H1 (cell line): ENCODE measurements around the gene CFAP221. TPM values are rescaled to one million over a fixed set of nuclear protein-coding genes. Genes with fewer than 3 reads are reported as not detected.

Experiments
- CTCF ChIA-PET: fragments of 300-600 bp; sonication (Branson Sonifier 250); formaldehyde crosslinking; loops from one replicate; lab custom pipeline; 2021; ENCODE audit not compliant: partially characterized antibody; lab: Charles Lee
- POLR2A ChIA-PET: fragments of 300-600 bp; sonication (Branson Sonifier 250); formaldehyde crosslinking; loops from one replicate; lab custom pipeline; 2021; ENCODE audit warnings: inconsistent platforms; ENCODE audit not compliant: partially characterized antibody; lab: Charles Lee
- DNase-seq, 2 experiments: peaks; one replicate each; pipeline versions ENCODE4 v3.0.0 to v3.0.0-alpha.2; 2010 to 2022; ENCODE audit warnings: low spot score in 2 of 2, low read depth in 1 of 2, mixed read lengths in 1 of 2
- FAIRE-seq: peaks from 2 replicates; lab custom pipeline; 2011; peaks lifted over from hg19 to GRCh38; lab: Jason Lieb, UNC
- H2AFZ ChIP-seq: 2 replicates; pipeline ENCODE4 v1.8.1; 2012; ENCODE audit warnings: low read length, inconsistent platforms
- H2AK5ac ChIP-seq: 2 replicates; pipeline ENCODE4 v1.6.1; 2013; ENCODE audit warnings: low read depth, low read length
- H2BK120ac ChIP-seq: replicated peaks from 2 replicates; pipeline ENCODE3; 2013; ENCODE audit warnings: low read depth, low read length, inconsistent platforms
- H2BK12ac ChIP-seq: 2 replicates; pipeline ENCODE4 v1.6.1; 2013; ENCODE audit warnings: low read depth, low read length
- H2BK15ac ChIP-seq: 2 replicates; pipeline ENCODE4 v1.6.1; 2013; ENCODE audit warnings: low read length
- H2BK20ac ChIP-seq: 2 replicates; pipeline ENCODE4 v1.6.1; 2013; ENCODE audit warnings: low read length
- H2BK5ac ChIP-seq: 2 replicates; pipeline ENCODE4 v1.6.1; 2013; ENCODE audit warnings: low read depth, low read length
- H3K14ac ChIP-seq: 2 replicates; pipeline ENCODE4 v1.6.1; 2013; ENCODE audit warnings: inconsistent platforms; ENCODE audit not compliant: insufficient read length
- H3K18ac ChIP-seq: 2 replicates; pipeline ENCODE4 v1.6.1; 2013; ENCODE audit warnings: low read length; ENCODE audit errors: extremely low read depth
- H3K23ac ChIP-seq: 2 replicates; pipeline ENCODE4 v1.6.1; 2013; ENCODE audit warnings: inconsistent platforms; ENCODE audit not compliant: insufficient read length
- H3K23me2 ChIP-seq: 2 replicates; pipeline ENCODE4 v1.6.1; 2013; ENCODE audit warnings: low read depth, low read length
- H3K27ac ChIP-seq: 2 replicates; pipeline ENCODE4 v1.6.1; 2011; ENCODE audit warnings: low read depth, low read length, inconsistent platforms
- H3K27me3 ChIP-seq, 4 experiments: replicated peaks in 1 of 4; 1 replicate in 1 of 4; 2 replicates in 3 of 4; pipeline versions ENCODE4 v1.6.1 to v1.8.1; 2011 to 2013; ENCODE audit warnings: low read length in 3 of 4, mild to moderate bottlenecking in 3 of 4, inconsistent platforms in 2 of 4, mixed read lengths in 2 of 4, moderate library complexity in 1 of 4; ENCODE audit not compliant: control insufficient read depth in 3 of 4, insufficient read depth in 3 of 4; ENCODE audit errors: extremely low read depth in 1 of 4
- H3K36me3 ChIP-seq, 4 experiments: 2 replicates each; pipeline versions ENCODE4 v1.6.1 to v1.8.1; 2011 to 2013; ENCODE audit warnings: mild to moderate bottlenecking in 4 of 4, low read length in 3 of 4, moderate library complexity in 2 of 4, control low read depth in 1 of 4, inconsistent platforms in 1 of 4; ENCODE audit not compliant: insufficient read depth in 4 of 4, control insufficient read depth in 2 of 4
- H3K4ac ChIP-seq: replicated peaks from 2 replicates; pipeline ENCODE3; 2013; ENCODE audit warnings: low read length, low read depth, mixed read lengths, inconsistent platforms; ENCODE audit not compliant: insufficient read length
- H3K4me1 ChIP-seq, 4 experiments: replicated peaks in 1 of 4; 1 replicate in 1 of 4; 2 replicates in 3 of 4; pipeline versions ENCODE4 v1.6.1 to v1.8.1; 2011 to 2013; ENCODE audit warnings: low read length in 3 of 4, inconsistent platforms in 2 of 4, mixed read lengths in 1 of 4; ENCODE audit not compliant: insufficient read depth in 4 of 4, control insufficient read depth in 3 of 4
- H3K4me2 ChIP-seq, 2 experiments: 2 replicates each; pipeline versions ENCODE4 v1.6.1 to v1.8.1; 2011 to 2013; ENCODE audit warnings: low read depth in 2 of 2, low read length in 2 of 2, control low read depth in 1 of 2, inconsistent platforms in 1 of 2, mild to moderate bottlenecking in 1 of 2; ENCODE audit not compliant: insufficient read depth in 1 of 2
- H3K4me3 ChIP-seq, 4 experiments: fragments of 200-600, 300-600 bp in 1 of 4; sonication (generic), shearing (Covaris generic), sonication (Bioruptor Twin) in 1 of 4; 2 replicates each; pipeline versions ENCODE4 v1.5.1 to v1.8.1; 2011 to 2016; ENCODE audit warnings: low read length in 4 of 4, low read depth in 3 of 4, control low read depth in 2 of 4, inconsistent platforms in 2 of 4, mild to moderate bottlenecking in 2 of 4, mixed read lengths in 1 of 4, moderate library complexity in 1 of 4; ENCODE audit not compliant: insufficient read depth in 2 of 4; ENCODE audit errors: extremely low read depth in 1 of 4
- H3K56ac ChIP-seq: replicated peaks from 2 replicates; pipeline ENCODE3; 2013; ENCODE audit warnings: low read depth, mild to moderate bottlenecking, mixed read lengths, low read length, inconsistent platforms; ENCODE audit not compliant: insufficient read length
- H3K79me1 ChIP-seq: 2 replicates; pipeline ENCODE4 v1.6.1; 2013; ENCODE audit warnings: low read depth, low read length, control low read depth
- H3K79me2 ChIP-seq, 2 experiments: 2 replicates each; pipeline versions ENCODE4 v1.6.1 to v1.8.1; 2012 to 2013; ENCODE audit warnings: low read length in 2 of 2, mild to moderate bottlenecking in 2 of 2, inconsistent platforms in 1 of 2; ENCODE audit not compliant: insufficient read depth in 2 of 2, control insufficient read depth in 1 of 2
- H3K9ac ChIP-seq, 4 experiments: replicated peaks in 1 of 4; 1 replicate in 1 of 4; 2 replicates in 3 of 4; pipeline versions ENCODE4 v1.6.1 to v1.8.1; 2011 to 2013; ENCODE audit warnings: low read depth in 3 of 4, low read length in 3 of 4, control low read depth in 2 of 4, mild to moderate bottlenecking in 2 of 4, moderate library complexity in 2 of 4, inconsistent platforms in 1 of 4; ENCODE audit errors: extremely low read depth in 1 of 4
- H3K9me3 ChIP-seq, 2 experiments: 2 replicates each; pipeline versions ENCODE4 v1.6.1 to v1.8.1; 2012 to 2013; ENCODE audit warnings: mild to moderate bottlenecking in 2 of 2, moderate library complexity in 2 of 2, control low read depth in 1 of 2, inconsistent platforms in 1 of 2, low read depth in 1 of 2, low read length in 1 of 2, mixed read lengths in 1 of 2; ENCODE audit not compliant: insufficient read depth in 2 of 2
- H4K20me1 ChIP-seq, 2 experiments: replicated peaks in 1 of 2; 2 replicates each; pipeline versions ENCODE3 to v1.8.1; 2011 to 2013; ENCODE audit warnings: inconsistent platforms in 2 of 2, low read length in 2 of 2, mild to moderate bottlenecking in 1 of 2; ENCODE audit not compliant: insufficient read depth in 2 of 2, control insufficient read depth in 1 of 2
- H4K5ac ChIP-seq: 2 replicates; pipeline ENCODE4 v1.6.1; 2013; ENCODE audit warnings: low read length, low read depth, mixed read lengths, inconsistent platforms; ENCODE audit not compliant: insufficient read length
- H4K8ac ChIP-seq: 2 replicates; pipeline ENCODE4 v1.8.0; 2013; ENCODE audit warnings: mild to moderate bottlenecking, moderate library complexity, low read length, inconsistent platforms; ENCODE audit not compliant: insufficient read depth; ENCODE audit errors: extremely low read depth
- H4K91ac ChIP-seq: replicated peaks from 2 replicates; pipeline ENCODE3; 2013; ENCODE audit warnings: low read length, mixed read lengths, inconsistent platforms; ENCODE audit not compliant: insufficient read length
- BACH1 ChIP-seq: IDR thresholded peaks from 2 replicates; pipeline ENCODE4 v1.6.1; 2012; ENCODE audit warnings: low read length, improper control_type of control experiment
- EP300 ChIP-seq, 2 experiments: IDR thresholded peaks; 1 replicate in 1 of 2; 2 replicates in 1 of 2; pipeline ENCODE4 v1.6.1; 2011 to 2012; ENCODE audit warnings: low read depth in 2 of 2, low read length in 2 of 2, mild to moderate bottlenecking in 2 of 2, borderline replicate concordance in 1 of 2, inconsistent platforms in 1 of 2, moderate library complexity in 1 of 2
- NANOG ChIP-seq: IDR thresholded peaks from 2 replicates; pipeline ENCODE4 v1.6.1; 2011; ENCODE audit warnings: low read length, low read depth, mild to moderate bottlenecking, inconsistent platforms; ENCODE audit not compliant: insufficient read depth, poor library complexity, severe bottlenecking
- RAD21 ChIP-seq, 2 experiments: IDR thresholded peaks in 1 of 2; conservative IDR thresholded peaks in 1 of 2; 2 replicates each; pipeline ENCODE4 v1.6.1; 2011; ENCODE audit warnings: low read depth in 2 of 2, low read length in 2 of 2, improper control_type of control experiment in 1 of 2, inconsistent platforms in 1 of 2, mild to moderate bottlenecking in 1 of 2, moderate library complexity in 1 of 2
- TCF12 ChIP-seq: IDR thresholded peaks from 2 replicates; pipeline ENCODE4 v1.6.1; 2011; ENCODE audit warnings: low read depth, mild to moderate bottlenecking, low read length
- WGBS, 2 experiments: shearing (Covaris generic) in 1 of 2; methylation state at CpG; one replicate each; pipeline versions ENCODE4 v1.1.6 to v1.1.7; 2013 to 2015; ENCODE audit warnings: low lambda C conversion rate in 2 of 2, mixed read lengths in 2 of 2, inconsistent platforms in 1 of 2, low coverage in 1 of 2, missing lambda C conversion rate in 1 of 2; ENCODE audit not compliant: insufficient replicate concordance in 2 of 2, insufficient coverage in 1 of 2, insufficient read length in 1 of 2; ENCODE audit errors: extremely low coverage in 1 of 2, missing lambda C conversion rate in 1 of 2; 5-methylcytosine and 5-hydroxymethylcytosine counted together
- polyA plus RNA-seq, 7 experiments: library from polyadenylated mRNA; depleted of rRNA in 3 of 7; stranded (reverse) in 5 of 7; unstranded in 2 of 7; fragments of >200 nt in 5 of 7; fragments of 200-250 nt in 2 of 7; gene quantifications; 1 replicate in 5 of 7; 2 replicates in 1 of 7; 4 replicates in 1 of 7; pipeline versions ENCODE4 v1.2.1 to v1.2.3, GENCODE V29; 2011 to 2013; ENCODE audit warnings: missing spikeins in 2 of 7, mixed read lengths in 2 of 7
- total RNA-seq: library from RNA; stranded (reverse); fragmentation: NEBNext Ultra II Directional; extraction: Animal tissue kit (Norgen Biotek cat#: 25700); gene quantifications from 2 replicates; pipeline ENCODE4 v1.2.1, GENCODE V29; 2021

CFAP221 gene
- total and polyA plus RNA-seq, 2 of the 8 experiments (the other 6 are each of a cell fraction or from before 2014, with no cell fraction given): 0.14 to 0.71 TPM

DNA sequence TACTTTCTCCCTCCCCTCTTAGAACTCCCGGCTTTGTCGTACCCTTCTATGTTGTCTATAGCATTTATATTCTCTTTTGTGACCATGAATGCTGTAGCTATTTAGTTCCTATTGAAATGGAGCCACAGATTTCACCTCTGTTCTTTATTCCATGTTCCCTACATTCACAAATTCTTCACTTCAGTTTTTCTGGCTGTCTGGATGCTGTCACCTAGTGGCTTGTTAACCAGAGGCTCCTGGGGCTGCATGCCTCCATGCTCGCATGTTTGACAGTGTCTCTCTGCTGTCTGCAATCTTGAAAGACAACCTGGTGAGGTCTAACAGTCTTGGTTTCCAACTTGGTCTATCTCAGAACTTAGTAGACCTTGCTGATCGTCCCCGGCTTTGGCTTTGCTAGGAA is 48.2 kb downstream of the CFAP221 start:
- Histone ChIP-seq H3K36me3 (no peaks in the 10 kb centered on the region), H3K4me1 (no peaks in the 10 kb centered on the region), H3K79me1 (no peaks in the 10 kb centered on the region), H3K4ac (no peak overlapping the region), H2AK5ac (no peak overlapping the region), H3K18ac (no peak overlapping the region), H3K27ac (no peak overlapping the region), H2BK12ac (no peak overlapping the region), H2BK120ac (no peak overlapping the region), H2BK20ac (no peak overlapping the region), H4K91ac (no peak overlapping the region), H4K20me1 (no peaks in the 10 kb centered on the region), H3K4me3 (no peak overlapping the region), H4K8ac (no peak overlapping the region), H3K9ac (no peak overlapping the region), H2BK5ac (no peak overlapping the region), H3K79me2 (no peaks in the 10 kb centered on the region), H3K27me3 (no peaks in the 10 kb centered on the region), H2BK15ac (no peak overlapping the region), H3K23ac (no peak overlapping the region), H4K5ac (no peak overlapping the region), H3K9me3 (no peaks in the 10 kb centered on the region), H3K56ac (no peak overlapping the region), H3K14ac (no peak overlapping the region), H3K23me2 (no peaks in the 10 kb centered on the region), H3K4me2 (no peak overlapping the region), H2AFZ (no peak overlapping the region)
- FAIRE-seq (no peak), DNase-seq (no peak)
- CTCF ChIA-PET: interaction anchor here (0.7 kb wide), 1 partner anchor 109 kb away, joined by 3 read pairs; no protein-coding TSS in a partner anchor
- WGBS, 2 experiments: 90% methylated on average over 5 of the region's 5 CpGs; no CpG with 5 or more reads in 1 of the 2 experiments
- TF ChIP-seq RAD21 (IDR thresholded peaks at IDR 0.05 in 1 of 2, conservative IDR thresholded peaks at IDR 0.05 in 1 of 2; ENCODE audit: low read depth in 2 of 2, low read length in 2 of 2): peak in 1 of 2 experiments; percentile 30; a peak in 1 of 4 replicates
- no peak for TF ChIP-seq EP300 (IDR thresholded peaks at IDR 0.05; ENCODE audit: borderline replicate concordance in 1 of 2, low read depth in 2 of 2, low read length in 2 of 2)
- TF ChIP-seq BACH1: no peak
- no peak for TF ChIP-seq NANOG
- TF ChIP-seq TCF12: no peak
- POLR2A ChIA-PET: no interaction called here
